Activated CD8-positive, alpha-beta memory T cell treated with anti-CD3 and anti-CD28 coated beads, Interleukin-2, amount 50 U/mL, for 1 hour (primary cell): ENCODE measurements around the gene TENM4.

ENCODE experiments used
- DNase-seq: peaks from one replicate; pipeline ENCODE4 v3.0.0-alpha.2; 2020; ENCODE audit errors: extremely low read depth

Gene TENM4

DNA sequence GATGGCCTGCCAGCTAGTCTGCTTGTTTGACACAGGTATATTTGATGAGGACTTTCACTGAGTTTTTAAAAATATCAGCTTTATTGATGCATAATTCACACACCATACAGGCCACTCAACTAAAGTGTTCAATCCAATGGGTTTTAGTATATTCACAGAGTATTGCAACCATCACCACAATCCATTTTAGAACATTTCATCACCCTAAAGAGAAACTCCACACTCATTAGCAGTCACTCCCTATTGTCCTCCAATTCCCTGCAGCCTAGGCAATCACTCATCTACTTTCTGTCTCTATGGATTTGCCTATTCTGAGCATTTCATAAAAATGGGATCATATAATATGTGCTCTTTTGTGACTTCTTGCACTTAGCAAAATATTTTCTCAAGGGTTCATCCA lies 468.2 kb downstream of the TENM4 start:
- DNase-seq: no peak

DNA sequence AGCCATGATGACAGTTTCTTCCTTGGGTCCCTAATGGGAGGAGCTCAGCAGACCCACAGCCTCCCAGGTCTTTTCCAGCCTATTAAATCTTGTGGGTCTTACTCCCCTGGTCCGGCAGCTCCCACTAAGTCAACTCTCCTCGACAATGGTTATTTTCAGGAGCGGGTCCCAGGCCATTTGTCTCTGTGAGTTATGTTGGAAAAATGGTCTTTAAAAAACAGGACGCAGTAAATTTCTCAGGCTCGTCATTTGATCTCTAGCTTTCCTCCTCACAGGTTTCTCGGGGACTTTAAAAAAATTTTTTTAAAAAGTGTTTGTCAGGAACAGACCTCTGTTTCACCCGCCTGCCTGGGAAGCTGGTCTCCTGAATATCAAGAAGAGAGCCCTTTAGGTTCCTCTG lies 468.7 kb downstream of the TENM4 start:
- no peak for DNase-seq

DNA sequence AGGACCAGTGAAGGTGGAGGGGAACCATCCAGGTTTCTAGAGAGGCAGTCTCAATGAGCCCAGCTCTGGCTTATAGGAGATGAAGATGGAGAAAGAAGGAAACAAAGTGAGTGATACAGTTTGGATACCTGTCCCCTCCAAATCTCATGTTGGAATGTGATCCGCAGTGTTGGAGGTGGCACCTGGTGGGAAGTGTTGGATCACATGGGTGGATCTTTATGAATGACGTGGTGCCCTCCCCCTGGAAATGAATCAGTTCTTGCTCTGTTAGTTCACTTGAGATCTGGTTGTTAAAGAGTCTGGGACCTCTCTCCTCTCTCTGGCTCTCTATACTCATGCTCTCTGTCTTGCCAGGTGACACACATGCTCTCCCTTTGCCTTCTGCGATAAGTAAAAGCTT lies 473.0 kb downstream of the TENM4 start:
- DNase-seq: no peak

DNA sequence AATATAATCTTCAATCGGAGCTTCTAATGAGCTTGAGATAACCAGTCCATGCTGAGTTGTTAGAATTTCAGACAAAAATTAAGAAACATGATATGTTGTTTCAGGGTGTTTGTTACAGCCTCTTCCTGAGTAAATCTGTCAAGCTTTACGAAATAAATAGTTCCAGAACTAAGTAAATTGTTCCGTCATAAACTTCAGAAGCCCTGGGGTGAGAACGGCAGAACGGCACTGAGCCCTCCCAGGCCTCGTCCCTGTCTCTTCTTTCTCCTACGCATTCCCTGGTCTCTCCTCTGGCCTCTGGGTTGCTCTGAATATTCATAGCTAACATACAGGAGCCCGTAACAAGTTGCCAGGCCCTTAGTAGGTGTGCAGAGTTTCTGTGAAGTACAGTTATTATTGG lies 475.4 kb downstream of the TENM4 start:
- DNase-seq: no peak

DNA sequence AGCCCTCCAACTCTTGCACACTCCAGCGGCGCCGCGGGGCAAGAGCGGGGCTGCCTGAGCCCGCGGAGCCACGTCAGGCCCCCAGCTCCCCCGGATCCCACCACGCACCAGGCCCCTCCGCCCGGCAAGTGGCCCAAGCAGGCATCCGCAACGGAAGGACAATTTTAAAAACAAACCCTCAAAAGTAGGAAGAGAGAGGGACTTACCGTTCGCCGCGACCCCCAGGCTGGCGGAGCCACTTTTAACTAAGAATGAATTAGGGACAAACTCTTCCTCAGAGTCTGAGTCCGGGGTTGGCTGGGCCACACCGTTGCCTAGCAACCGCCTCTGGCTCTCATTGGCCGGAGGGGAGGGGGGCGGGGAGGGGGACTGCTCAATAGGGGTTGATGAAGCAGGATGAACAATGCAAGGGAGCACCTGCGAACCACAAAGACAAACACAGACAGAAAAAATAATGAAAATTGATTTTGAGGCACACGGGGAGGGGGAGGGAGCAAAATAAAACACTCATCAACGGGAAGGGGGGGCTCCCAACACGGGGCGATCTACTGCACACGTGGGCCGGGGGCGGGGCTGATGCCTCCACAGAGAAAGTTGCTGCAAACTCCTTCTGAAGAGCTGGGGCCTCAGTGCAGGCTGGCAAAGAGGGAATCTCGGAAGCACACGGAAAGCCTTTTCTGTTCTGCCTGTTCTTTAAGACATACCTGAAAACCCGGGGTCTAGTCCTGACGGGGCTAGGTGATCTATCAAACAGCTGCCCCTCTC lies 478.7 kb downstream of the TENM4 start:
- no peak for DNase-seq

DNA sequence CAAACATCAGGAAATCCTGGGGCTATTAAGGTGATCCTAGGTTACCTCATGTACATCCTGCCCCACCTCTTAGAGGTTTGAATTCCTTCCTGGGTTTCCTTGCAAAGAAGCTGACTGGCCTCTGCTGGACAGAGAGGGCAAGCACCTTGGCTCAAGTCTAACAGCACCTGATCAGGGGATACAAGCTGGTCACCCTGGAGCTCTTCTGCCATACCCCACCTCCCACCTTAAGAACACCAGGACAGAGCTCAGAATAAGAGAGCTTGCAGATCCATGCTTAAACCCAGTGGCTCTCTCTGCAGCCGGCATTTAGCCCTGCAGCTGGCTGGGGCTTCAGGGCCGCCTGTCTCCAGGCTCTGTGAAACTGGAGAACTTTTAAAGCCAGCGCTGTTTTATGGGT lies 479.6 kb downstream of the TENM4 start:
- DNase-seq: no peak

- DNase-seq: no peak
Observed at GRCh38 chr11:78958444-78958843, 482.4 kb downstream of the TENM4 start.

DNA sequence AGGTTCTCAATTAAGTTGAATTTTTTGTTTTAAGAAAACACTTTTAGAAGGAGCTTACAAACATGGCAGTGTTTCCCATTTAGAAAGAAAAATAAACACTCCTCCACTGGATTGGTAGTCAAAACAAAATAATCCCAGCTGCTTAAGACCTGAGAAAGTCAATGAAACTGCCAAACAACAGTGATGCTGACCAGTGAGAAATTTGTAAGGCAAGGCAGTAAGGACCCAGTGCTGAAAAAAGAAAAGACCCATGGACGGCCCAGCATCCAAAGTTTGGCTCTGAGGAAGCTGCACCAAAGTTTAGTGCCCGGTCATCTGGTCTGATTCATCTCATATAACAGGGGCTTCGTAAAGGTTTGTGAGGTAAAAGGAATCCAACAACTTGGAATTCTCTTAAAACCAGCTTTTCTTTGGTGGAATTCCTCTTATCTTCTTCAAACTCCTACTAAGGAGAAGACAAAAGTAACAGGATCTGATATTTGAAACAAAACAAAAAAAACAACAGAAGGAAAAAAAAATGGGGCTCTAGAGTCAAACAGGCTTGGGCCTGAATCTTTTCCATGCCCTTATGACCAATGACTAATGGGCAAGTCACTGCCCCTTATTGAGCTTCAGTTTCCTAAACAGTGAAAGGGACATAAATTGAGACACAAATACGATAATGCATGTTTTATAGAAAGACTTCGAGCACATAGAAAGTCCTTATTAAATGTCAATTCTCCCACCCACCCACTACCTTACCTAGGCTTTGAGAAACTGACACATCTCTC lies 483.2 kb downstream of the TENM4 start:
- no peak for DNase-seq

- DNase-seq: no peak
Observed at GRCh38 chr11:78954696-78955095, 486.1 kb downstream of the TENM4 start.

- DNase-seq: no peak
Observed at GRCh38 chr11:78954261-78954660, 486.6 kb downstream of the TENM4 start.

DNA sequence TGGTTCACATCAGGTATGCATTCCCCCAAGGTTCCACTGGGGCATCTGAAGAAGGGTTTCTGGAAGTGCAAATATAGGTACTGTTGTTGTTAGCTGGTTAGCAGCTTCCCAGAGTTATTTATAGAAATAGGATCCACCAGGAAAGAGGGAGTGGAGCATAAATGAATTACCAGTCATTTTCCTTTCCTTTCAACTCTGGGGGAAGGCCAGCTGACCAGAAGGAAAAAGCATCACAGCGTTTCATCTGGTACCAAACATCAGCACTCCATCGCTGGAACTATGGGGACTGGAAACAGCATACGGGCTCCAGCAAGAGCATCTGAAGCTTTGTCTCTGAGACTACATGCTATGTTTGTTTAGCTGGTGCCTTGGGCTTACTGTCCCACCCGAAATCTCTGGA lies 487.9 kb downstream of the TENM4 start:
- DNase-seq: no peak

DNA sequence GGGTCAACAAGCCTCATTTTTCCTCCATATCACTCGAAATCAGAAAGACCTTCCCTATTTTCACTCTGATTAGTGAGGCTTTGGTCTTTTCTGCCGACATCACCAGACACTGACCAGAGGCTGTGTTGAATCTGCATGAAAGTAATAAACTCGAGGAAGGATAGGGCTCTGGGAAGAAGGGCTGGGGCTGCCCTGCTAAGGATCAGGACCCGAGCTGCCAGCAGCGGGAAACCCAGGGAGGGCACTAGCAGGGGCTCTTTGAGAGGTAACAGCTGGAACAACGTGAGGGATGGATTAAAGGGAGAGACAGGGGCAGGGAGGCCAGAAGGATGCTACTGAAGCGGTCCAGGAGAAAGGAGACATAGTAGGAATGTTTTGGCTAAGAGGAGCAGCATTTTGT lies 488.7 kb downstream of the TENM4 start:
- no peak for DNase-seq

GRCh38 chr11:78949976-78950690 lies 490.7 kb downstream of the TENM4 start:
- DNase-seq: no peak

DNA sequence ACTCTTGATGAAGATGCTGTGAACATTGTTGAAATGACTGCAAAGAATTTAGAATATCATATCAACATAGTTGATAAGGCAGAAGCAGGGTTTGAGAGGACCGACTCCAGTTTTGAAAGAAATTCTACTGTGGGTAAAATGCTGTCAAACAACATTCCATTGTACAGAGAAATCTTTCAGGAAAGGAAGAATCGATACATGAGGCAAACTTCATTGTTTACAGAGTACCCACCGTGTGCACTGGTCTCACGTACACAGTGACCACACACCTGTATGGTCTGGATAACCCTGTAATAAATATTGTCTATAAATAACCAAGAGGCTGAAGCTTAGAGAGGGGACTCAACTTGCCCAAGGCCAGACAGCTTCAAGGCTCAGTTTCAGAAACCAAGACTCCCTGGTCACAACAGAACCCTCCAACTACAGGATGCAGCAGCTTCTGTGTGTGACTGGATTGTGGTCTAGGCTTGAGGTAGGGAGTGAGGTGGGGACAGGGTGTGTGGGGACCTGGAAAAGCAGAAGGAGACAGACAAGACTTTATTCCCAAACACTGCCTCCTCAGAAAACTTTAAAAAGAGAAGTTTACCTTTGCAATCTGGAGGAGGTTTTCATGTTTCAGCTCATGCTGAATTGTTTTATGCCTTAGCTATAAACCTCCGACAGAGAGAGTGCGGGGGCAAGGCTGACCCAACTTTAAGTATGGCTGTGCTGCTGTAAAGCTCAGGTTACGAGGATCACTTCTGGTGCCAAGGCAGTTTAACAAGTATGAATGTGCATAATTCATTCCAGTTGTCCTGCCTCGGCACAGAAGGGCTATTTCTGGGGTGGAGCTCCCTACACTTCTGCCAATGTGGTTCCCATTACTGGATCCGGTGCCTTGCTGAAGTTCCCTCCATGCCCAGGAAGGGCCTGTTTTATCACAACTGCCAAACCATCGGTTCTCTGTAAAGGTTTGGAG lies 493.6 kb downstream of the TENM4 start:
- no peak for DNase-seq

- no peak for DNase-seq
Observed at GRCh38 chr11:78943841-78944240, 497.0 kb downstream of the TENM4 start.

- DNase-seq: no peak
Observed at GRCh38 chr11:78943154-78943553, 497.7 kb downstream of the TENM4 start.

DNA sequence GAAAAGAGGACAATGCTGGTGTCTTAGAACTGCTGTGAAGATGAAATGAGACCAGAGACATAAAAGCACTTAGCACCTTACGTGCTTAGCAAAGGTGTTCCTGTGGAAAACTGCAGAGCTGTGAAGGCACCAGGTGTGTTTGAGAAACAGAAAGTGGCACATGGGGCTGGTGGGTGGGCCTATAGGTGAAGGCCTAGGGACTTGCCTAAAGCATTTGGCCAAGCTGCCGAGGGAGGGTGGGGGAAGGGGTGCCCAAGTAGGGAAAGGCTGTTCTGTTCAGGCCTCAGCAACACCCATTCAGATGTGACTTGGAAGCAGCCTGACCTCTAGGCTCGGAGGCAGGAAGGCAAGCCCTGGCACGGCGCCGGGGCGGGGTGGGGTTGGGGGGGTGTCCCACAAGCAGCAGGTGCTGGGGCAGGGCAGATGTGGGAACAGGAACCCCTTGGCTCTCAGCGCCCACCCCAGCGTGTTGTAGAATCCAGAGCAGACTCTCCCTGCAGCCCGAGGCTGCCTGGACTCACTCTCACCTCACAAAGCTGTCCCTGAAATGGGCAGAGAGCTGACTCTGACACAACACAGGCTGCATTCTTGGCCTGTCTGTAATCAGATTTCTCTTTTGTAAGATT lies 499.5 kb downstream of the TENM4 start:
- no peak for DNase-seq

GRCh38 chr11:78940500-78941225 lies 500.2 kb downstream of the TENM4 start:
- no peak for DNase-seq

DNA sequence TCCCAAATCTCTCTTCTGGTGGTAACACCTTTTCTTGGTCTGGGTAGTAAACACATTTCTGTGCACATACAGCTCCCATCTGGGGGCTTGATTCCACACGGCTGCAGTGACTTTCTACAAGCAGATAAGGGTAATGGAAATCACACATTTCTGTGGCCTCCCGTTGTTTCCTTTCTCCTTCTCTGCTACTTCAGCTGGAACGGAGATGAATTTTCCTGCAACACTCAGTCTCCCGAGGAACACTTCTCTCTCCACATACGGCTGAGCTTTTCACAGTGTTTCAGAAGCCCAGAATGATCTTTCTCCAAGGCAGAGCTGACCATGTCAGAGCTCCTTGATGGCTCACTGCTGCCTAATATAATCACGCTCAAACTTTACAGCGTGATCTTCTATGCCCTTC lies 501.9 kb downstream of the TENM4 start:
- no peak for DNase-seq

DNA sequence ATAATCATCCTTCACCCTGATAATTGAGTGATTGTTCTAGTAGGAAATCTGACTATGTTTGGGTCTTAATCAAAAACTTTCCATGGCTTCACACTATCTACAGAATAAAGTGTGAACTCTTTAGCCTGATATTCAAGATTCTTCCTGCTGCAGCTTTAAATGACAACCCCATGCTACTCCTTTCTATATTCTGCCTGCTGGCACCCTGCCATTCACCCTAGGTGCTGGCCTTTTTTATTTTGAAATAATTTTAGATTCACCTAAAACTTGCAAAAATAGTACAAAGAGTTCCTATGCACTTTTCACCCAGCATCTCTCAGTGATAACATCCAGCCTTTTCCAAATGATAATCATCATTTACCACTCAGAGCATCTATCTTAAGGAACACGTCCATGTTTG lies 502.8 kb downstream of the TENM4 start:
- DNase-seq: no peak
